Measurements from ENCODE around the gene CALN1. TPM values are rescaled to one million over a fixed set of nuclear protein-coding genes. Genes with fewer than 3 reads are reported as not detected.

Gene CALN1
- total RNA-seq, 1 experiment from 2014 or later = not detected

DNA sequence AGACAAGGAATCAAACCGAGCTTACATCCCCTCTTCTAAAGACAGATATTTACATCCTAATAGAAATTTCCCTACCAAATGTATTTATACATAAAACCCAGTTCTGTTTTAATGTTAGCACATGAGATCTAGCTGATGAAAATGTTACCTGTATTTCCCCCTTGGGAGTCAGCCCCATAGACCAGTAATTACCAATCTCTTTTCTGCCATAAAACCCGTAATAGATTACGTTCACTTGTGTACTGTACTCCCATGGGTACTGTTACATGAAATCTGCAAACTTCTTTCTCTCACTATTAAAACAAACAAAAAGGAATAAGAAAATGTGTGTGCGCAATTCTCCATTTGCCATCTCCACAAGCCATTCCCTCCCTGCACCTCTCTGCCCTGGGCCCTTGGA is 450.9 kb downstream of the CALN1 start:
- no TSS peak for BruUV-seq (replicated peaks)
- Histone ChIP-seq H3K4me1 (no peaks in the 10 kb centered on the region), H3K4me3 (ENCODE audit: low read depth, low read length) (no peak overlapping the region), H3K9me3 (no peaks in the 10 kb centered on the region), H3K36me3 (ENCODE audit: control insufficient read depth, insufficient read depth, low read length) (no peaks in the 10 kb centered on the region), H3K27me3 (replicated peaks; ENCODE audit: control insufficient read depth, insufficient read depth, low read length) (no peaks in the 10 kb centered on the region)
- no peaks in the 10 kb centered on the region for H3K27me3 Mint-ChIP-seq (ENCODE audit: insufficient read depth, unreplicated experiment)
- H3K4me3 Mint-ChIP-seq (ENCODE audit: unreplicated experiment) = no peak overlapping the region
- no peaks in the 10 kb centered on the region for H3K4me1 Mint-ChIP-seq (ENCODE audit: low read depth, unreplicated experiment)
- H3K36me3 Mint-ChIP-seq (ENCODE audit: insufficient read depth, unreplicated experiment) = no peaks in the 10 kb centered on the region
- peaks cover 9% of the 10 kb centered on the region for H3K9me3 Mint-ChIP-seq (ENCODE audit: unreplicated experiment)
- intact Hi-C loops (cut with micrococcal nuclease; ENCODE audit: unreplicated experiment) = no loop called here
- no peak for DNase-seq
- ChIA-PET CTCF (no interaction called here), POLR2A (no interaction called here)
- TF ChIP-seq, protein P1, sequence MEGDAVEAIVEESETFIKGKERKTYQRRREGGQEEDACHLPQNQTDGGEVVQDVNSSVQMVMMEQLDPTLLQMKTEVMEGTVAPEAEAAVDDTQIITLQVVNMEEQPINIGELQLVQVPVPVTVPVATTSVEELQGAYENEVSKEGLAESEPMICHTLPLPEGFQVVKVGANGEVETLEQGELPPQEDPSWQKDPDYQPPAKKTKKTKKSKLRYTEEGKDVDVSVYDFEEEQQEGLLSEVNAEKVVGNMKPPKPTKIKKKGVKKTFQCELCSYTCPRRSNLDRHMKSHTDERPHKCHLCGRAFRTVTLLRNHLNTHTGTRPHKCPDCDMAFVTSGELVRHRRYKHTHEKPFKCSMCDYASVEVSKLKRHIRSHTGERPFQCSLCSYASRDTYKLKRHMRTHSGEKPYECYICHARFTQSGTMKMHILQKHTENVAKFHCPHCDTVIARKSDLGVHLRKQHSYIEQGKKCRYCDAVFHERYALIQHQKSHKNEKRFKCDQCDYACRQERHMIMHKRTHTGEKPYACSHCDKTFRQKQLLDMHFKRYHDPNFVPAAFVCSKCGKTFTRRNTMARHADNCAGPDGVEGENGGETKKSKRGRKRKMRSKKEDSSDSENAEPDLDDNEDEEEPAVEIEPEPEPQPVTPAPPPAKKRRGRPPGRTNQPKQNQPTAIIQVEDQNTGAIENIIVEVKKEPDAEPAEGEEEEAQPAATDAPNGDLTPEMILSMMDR (IDR thresholded peaks at IDR 0.05; ENCODE audit: insufficient read depth in 1 of 2, low read depth in 1 of 2, low read length in 1 of 2, severe bottlenecking in 1 of 2, unreplicated experiment in 1 of 2) = no peak
- H3K27ac Mint-ChIP-seq (ENCODE audit: unreplicated experiment) = no peak overlapping the region

DNA sequence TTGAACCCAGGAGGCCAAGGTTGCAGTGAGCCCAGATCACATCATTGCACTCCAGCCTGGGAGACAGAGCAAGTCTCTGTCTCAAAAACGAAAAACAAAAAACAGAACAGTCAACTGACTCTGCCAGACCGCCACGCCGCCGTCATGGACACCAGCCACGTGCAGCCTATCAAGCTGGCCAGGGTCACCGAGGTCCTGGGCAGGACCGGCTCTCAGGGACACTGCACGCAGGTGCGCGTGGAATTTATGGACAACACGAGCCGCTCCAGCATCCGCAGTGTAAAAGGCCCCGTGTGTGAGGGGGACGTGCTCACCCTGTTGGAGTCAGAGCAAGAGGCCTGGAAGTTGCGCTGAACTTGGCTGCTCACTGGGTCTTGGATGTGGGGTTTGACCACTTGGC is 470.0 kb downstream of the CALN1 start:
- intact Hi-C loops (cut with micrococcal nuclease; ENCODE audit: unreplicated experiment) = no loop called here
- H3K27me3 Mint-ChIP-seq (ENCODE audit: insufficient read depth, unreplicated experiment) = no peaks in the 10 kb centered on the region
- Histone ChIP-seq H3K36me3 (ENCODE audit: control insufficient read depth, insufficient read depth, low read length) (no peaks in the 10 kb centered on the region), H3K4me3 (ENCODE audit: low read depth, low read length) (no peak overlapping the region), H3K27me3 (replicated peaks; ENCODE audit: control insufficient read depth, insufficient read depth, low read length) (no peaks in the 10 kb centered on the region), H3K9me3 (no peaks in the 10 kb centered on the region), H3K4me1 (no peaks in the 10 kb centered on the region)
- H3K4me3 Mint-ChIP-seq (ENCODE audit: unreplicated experiment) = no peak overlapping the region
- ChIA-PET CTCF (no interaction called here), POLR2A (no interaction called here)
- BruUV-seq (replicated peaks) = no TSS peak
- H3K4me1 Mint-ChIP-seq (ENCODE audit: low read depth, unreplicated experiment) = no peaks in the 10 kb centered on the region
- no peaks in the 10 kb centered on the region for H3K36me3 Mint-ChIP-seq (ENCODE audit: insufficient read depth, unreplicated experiment)
- no peaks in the 10 kb centered on the region for H3K9me3 Mint-ChIP-seq (ENCODE audit: unreplicated experiment)
- H3K27ac Mint-ChIP-seq (ENCODE audit: unreplicated experiment) = no peak overlapping the region
- DNase-seq = no peak
- TF ChIP-seq, protein P1 (IDR thresholded peaks at IDR 0.05; ENCODE audit: insufficient read depth in 1 of 2, low read depth in 1 of 2, low read length in 1 of 2, severe bottlenecking in 1 of 2, unreplicated experiment in 1 of 2) = no peak

- Mint-ChIP-seq H3K9me3 (ENCODE audit: unreplicated experiment) (peaks cover 9% of the 10 kb centered on the region), H3K27ac (ENCODE audit: unreplicated experiment) (no peak overlapping the region), H3K27me3 (ENCODE audit: insufficient read depth, unreplicated experiment) (no peaks in the 10 kb centered on the region), H3K4me1 (ENCODE audit: low read depth, unreplicated experiment) (no peaks in the 10 kb centered on the region), H3K4me3 (ENCODE audit: unreplicated experiment) (no peak overlapping the region), H3K36me3 (ENCODE audit: insufficient read depth, unreplicated experiment) (no peaks in the 10 kb centered on the region)
- Histone ChIP-seq H3K4me1 (no peaks in the 10 kb centered on the region), H3K9me3 (no peaks in the 10 kb centered on the region; the same call in 1 of the 2 replicates), H3K27me3 (replicated peaks; ENCODE audit: control insufficient read depth, insufficient read depth, low read length) (no peaks in the 10 kb centered on the region), H3K4me3 (ENCODE audit: low read depth, low read length) (no peak overlapping the region), H3K36me3 (ENCODE audit: control insufficient read depth, insufficient read depth, low read length) (no peaks in the 10 kb centered on the region)
- CTCF ChIA-PET = no interaction called here
- TF ChIP-seq, protein P1 (IDR thresholded peaks at IDR 0.05; ENCODE audit: insufficient read depth in 1 of 2, low read depth in 1 of 2, low read length in 1 of 2, severe bottlenecking in 1 of 2, unreplicated experiment in 1 of 2) = no peak
- no peak for DNase-seq
- BruUV-seq (replicated peaks) = no TSS peak
- intact Hi-C loops (cut with micrococcal nuclease; ENCODE audit: unreplicated experiment) = no loop called here
- POLR2A ChIA-PET = no interaction called here
Measured at GRCh38 chr7:71937840-71938371, 474.2 kb downstream of the CALN1 start.

Measured in Caco-2 (cell line).